ENCODE measurements around the gene RIBC2. TPM values are rescaled to one million over a fixed set of nuclear protein-coding genes. Genes with fewer than 3 reads are reported as not detected.

RIBC2 gene
- total RNA-seq, 1 experiment from 2014 or later: 2.7 TPM

DNA sequence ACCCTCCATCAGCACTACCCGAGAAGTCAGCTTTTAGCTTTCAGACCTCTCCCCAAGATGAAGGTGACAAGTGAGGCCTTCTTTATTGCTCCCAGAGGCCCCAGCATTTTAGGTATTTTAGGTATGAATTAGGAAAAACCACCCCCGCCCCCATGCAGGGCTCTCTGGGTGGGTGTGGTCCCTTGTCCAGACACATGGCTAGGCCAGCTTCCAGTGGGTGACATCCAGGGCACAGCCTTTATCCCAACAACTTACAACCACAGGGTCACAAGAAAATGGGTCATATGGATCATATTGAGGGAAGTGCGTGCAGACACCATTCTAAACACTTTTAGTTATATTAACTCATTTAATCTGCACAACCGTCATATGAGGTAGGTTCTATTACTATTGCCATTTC, 42.1 kb downstream of the RIBC2 start:
- Histone ChIP-seq H3F3A (ENCODE audit: low read length, unreplicated experiment) (no peaks in the 10 kb centered on the region), H3K79me2 (ENCODE audit: low read length) (no peaks in the 10 kb centered on the region), H3K36me3 (ENCODE audit: low read depth, low read length) (no peaks in the 10 kb centered on the region), H3K9ac (ENCODE audit: low read length) (no peak overlapping the region), H3K4me1 (ENCODE audit: insufficient read depth, low read length) (no peaks in the 10 kb centered on the region), H3K9me2 (replicated peaks; ENCODE audit: low read length) (no peaks in the 10 kb centered on the region), H3K4me2 (ENCODE audit: low read length) (no peak overlapping the region), H3K27me3 (ENCODE audit: low read length) (no peaks in the 10 kb centered on the region), H2AFZ (ENCODE audit: low read length) (no peak overlapping the region), H4K20me1 (ENCODE audit: low read length) (no peaks in the 10 kb centered on the region), H3K9me3 (ENCODE audit: low read length) (no peaks in the 10 kb centered on the region), H3K27ac (ENCODE audit: low read length) (no peak overlapping the region), H3K4me3 (ENCODE audit: low read length) (no peak overlapping the region)
- ChIA-PET POLR2A (ENCODE audit: unreplicated experiment) (no interaction called here), CTCF (no interaction called here)
- ATAC-seq: no peak
- no TSS peak for BruUV-seq (replicated peaks)
- no peak for DNase-seq
- TF ChIP-seq EZH2 (IDR thresholded peaks at IDR 0.05; ENCODE audit: low read length, unreplicated experiment) (no peak), EZH2phosphoT487 (IDR thresholded peaks at IDR 0.05; ENCODE audit: borderline replicate concordance, low read length) (no peak)
- TF ChIP-seq, protein P1, sequence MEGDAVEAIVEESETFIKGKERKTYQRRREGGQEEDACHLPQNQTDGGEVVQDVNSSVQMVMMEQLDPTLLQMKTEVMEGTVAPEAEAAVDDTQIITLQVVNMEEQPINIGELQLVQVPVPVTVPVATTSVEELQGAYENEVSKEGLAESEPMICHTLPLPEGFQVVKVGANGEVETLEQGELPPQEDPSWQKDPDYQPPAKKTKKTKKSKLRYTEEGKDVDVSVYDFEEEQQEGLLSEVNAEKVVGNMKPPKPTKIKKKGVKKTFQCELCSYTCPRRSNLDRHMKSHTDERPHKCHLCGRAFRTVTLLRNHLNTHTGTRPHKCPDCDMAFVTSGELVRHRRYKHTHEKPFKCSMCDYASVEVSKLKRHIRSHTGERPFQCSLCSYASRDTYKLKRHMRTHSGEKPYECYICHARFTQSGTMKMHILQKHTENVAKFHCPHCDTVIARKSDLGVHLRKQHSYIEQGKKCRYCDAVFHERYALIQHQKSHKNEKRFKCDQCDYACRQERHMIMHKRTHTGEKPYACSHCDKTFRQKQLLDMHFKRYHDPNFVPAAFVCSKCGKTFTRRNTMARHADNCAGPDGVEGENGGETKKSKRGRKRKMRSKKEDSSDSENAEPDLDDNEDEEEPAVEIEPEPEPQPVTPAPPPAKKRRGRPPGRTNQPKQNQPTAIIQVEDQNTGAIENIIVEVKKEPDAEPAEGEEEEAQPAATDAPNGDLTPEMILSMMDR (conservative IDR thresholded peaks at IDR 0.05; ENCODE audit: low read depth, low read length): no peak
- intact Hi-C loops (cut with micrococcal nuclease): no loop called here

DNA sequence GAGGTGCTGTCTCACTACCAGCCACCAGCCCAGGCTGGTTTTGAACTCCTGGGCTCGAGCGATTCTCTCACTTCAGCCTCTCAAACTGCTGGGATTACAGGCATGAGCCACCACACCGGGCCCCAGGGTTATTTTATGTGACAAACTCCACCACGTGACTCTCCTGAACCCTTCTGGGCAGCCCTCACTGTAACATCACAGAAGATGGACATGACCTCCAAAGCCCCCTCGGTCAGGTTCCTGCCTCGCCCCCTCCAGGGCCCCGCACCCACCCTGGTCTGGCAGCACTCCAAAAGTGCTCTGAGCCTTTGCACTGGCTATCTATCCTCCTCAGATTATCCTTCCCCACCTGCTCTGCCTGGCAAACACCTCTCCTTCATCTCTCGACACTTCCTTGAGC, 43.3 kb downstream of the RIBC2 start:
- no peaks in the 10 kb centered on the region for H3K36me3 ChIP-seq (ENCODE audit: low read depth, low read length)
- no peak overlapping the region for H3K4me2 ChIP-seq (ENCODE audit: low read length)
- no peaks in the 10 kb centered on the region for H3K9me2 ChIP-seq (replicated peaks; ENCODE audit: low read length)
- no TSS peak for BruUV-seq (replicated peaks)
- no peaks in the 10 kb centered on the region for H3K79me2 ChIP-seq (ENCODE audit: low read length)
- ATAC-seq (no peak), DNase-seq (no peak)
- no peak overlapping the region for H3K9ac ChIP-seq (ENCODE audit: low read length)
- TF ChIP-seq EZH2 (IDR thresholded peaks at IDR 0.05; ENCODE audit: low read length, unreplicated experiment) (no peak), EZH2phosphoT487 (IDR thresholded peaks at IDR 0.05; ENCODE audit: borderline replicate concordance, low read length) (no peak)
- TF ChIP-seq, protein P1 (conservative IDR thresholded peaks at IDR 0.05; ENCODE audit: low read depth, low read length): no peak
- ChIA-PET CTCF (no interaction called here), POLR2A (ENCODE audit: unreplicated experiment) (no interaction called here)
- H4K20me1 ChIP-seq (ENCODE audit: low read length): no peaks in the 10 kb centered on the region
- no peak overlapping the region for H2AFZ ChIP-seq (ENCODE audit: low read length)
- no peak overlapping the region for H3K27ac ChIP-seq (ENCODE audit: low read length)
- no peaks in the 10 kb centered on the region for H3K4me1 ChIP-seq (ENCODE audit: insufficient read depth, low read length)
- intact Hi-C loops (cut with micrococcal nuclease): no loop called here
- no peaks in the 10 kb centered on the region for H3K9me3 ChIP-seq (ENCODE audit: low read length)
- no peak overlapping the region for H3K4me3 ChIP-seq (ENCODE audit: low read length)
- no peaks in the 10 kb centered on the region for H3K27me3 ChIP-seq (ENCODE audit: low read length)
- H3F3A ChIP-seq (ENCODE audit: low read length, unreplicated experiment): no peaks in the 10 kb centered on the region

DNA sequence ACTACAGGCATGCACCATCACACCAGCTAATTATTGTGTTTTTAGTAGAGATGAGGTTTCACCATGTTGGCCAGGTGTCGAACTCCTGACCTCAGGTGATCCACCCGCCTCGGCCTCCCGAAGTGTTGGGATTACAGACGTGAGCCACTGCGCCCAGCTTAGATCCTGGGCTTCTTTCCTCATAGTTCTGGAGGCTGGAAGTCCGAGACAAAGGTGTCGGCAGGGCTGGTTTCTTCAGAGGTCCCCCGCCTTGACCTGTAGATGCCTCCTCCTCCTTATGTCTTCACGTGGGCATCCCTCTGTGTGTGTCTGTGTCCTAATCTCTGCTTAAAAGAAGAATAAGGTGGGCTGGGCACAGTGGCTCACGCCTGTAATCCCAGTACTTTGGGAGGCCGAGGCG, 45.0 kb downstream of the RIBC2 start:
- Histone ChIP-seq H4K20me1 (ENCODE audit: low read length) (no peaks in the 10 kb centered on the region), H3K36me3 (ENCODE audit: low read depth, low read length) (no peaks in the 10 kb centered on the region), H3K27me3 (ENCODE audit: low read length) (no peaks in the 10 kb centered on the region), H3K27ac (ENCODE audit: low read length) (no peak overlapping the region), H3K9me2 (replicated peaks; ENCODE audit: low read length) (no peaks in the 10 kb centered on the region), H3K4me1 (ENCODE audit: insufficient read depth, low read length) (no peaks in the 10 kb centered on the region), H3K79me2 (ENCODE audit: low read length) (no peaks in the 10 kb centered on the region), H3K4me2 (ENCODE audit: low read length) (no peak overlapping the region), H3K4me3 (ENCODE audit: low read length) (no peak overlapping the region), H3K9ac (ENCODE audit: low read length) (no peak overlapping the region), H3F3A (ENCODE audit: low read length, unreplicated experiment) (no peaks in the 10 kb centered on the region), H3K9me3 (ENCODE audit: low read length) (no peaks in the 10 kb centered on the region), H2AFZ (ENCODE audit: low read length) (no peak overlapping the region)
- intact Hi-C loops (cut with micrococcal nuclease): no loop called here
- CTCF ChIA-PET: no interaction called here
- no peak for TF ChIP-seq EZH2 (IDR thresholded peaks at IDR 0.05; ENCODE audit: low read length, unreplicated experiment)
- TF ChIP-seq, protein P1 (conservative IDR thresholded peaks at IDR 0.05; ENCODE audit: low read depth, low read length): no peak
- TF ChIP-seq EZH2phosphoT487 (IDR thresholded peaks at IDR 0.05; ENCODE audit: borderline replicate concordance, low read length): no peak
- POLR2A ChIA-PET (ENCODE audit: unreplicated experiment): no interaction called here
- DNase-seq (no peak), ATAC-seq (no peak)
- no TSS peak for BruUV-seq (replicated peaks)

Measured in PC-3 (cell line).